Osteocyte (in vitro differentiated cells): ENCODE data around the gene ANKRD34C. TPM values are rescaled to one million over a fixed set of nuclear protein-coding genes. Genes with fewer than 3 reads are reported as not detected.
A peak's percentile ranks its signal among the peaks of the same experiment; 100 is the strongest.

Experiments used
- DNase-seq: peaks from one replicate; pipeline ENCODE4 v3.0.0; 2021; ENCODE audit warnings: mixed read lengths; ENCODE audit not compliant: unreplicated experiment; ENCODE audit errors: extremely low spot score
- H3K27ac Mint-ChIP-seq: one replicate; pipeline ENCODE4 v1.8.0; 2021; ENCODE audit warnings: mild to moderate bottlenecking, mixed read lengths; ENCODE audit not compliant: unreplicated experiment
- H3K27me3 Mint-ChIP-seq: one replicate; pipeline ENCODE4 v1.8.0; 2021; ENCODE audit warnings: mixed read lengths; ENCODE audit not compliant: unreplicated experiment
- H3K36me3 Mint-ChIP-seq: one replicate; pipeline ENCODE4 v1.8.0; 2021; ENCODE audit warnings: mixed read lengths; ENCODE audit not compliant: unreplicated experiment
- H3K4me1 Mint-ChIP-seq: one replicate; pipeline ENCODE4 v1.8.0; 2021; ENCODE audit warnings: mixed read lengths; ENCODE audit not compliant: unreplicated experiment
- H3K4me3 Mint-ChIP-seq: one replicate; pipeline ENCODE4 v1.8.0; 2021; ENCODE audit warnings: mild to moderate bottlenecking, moderate library complexity, mixed read lengths; ENCODE audit not compliant: unreplicated experiment
- H3K9me3 Mint-ChIP-seq: one replicate; pipeline ENCODE4 v1.8.0; 2021; ENCODE audit warnings: mixed read lengths; ENCODE audit not compliant: unreplicated experiment
- total RNA-seq: library from RNA; stranded (reverse); gene quantifications from 2 replicates; pipeline ENCODE4 v1.2.1, GENCODE V29; 2021
- TF ChIP-seq, protein P1 (sequence below): fragments of 200-600 bp; sonication (generic); IDR thresholded peaks from 2 replicates; pipeline ENCODE4 v1.5.0; 2021; ENCODE audit warnings: antibody characterized with exemption, mild to moderate bottlenecking, moderate library complexity

ANKRD34C gene
- total RNA-seq, 1 donor from 2014 or later: 0.08 TPM

DNA sequence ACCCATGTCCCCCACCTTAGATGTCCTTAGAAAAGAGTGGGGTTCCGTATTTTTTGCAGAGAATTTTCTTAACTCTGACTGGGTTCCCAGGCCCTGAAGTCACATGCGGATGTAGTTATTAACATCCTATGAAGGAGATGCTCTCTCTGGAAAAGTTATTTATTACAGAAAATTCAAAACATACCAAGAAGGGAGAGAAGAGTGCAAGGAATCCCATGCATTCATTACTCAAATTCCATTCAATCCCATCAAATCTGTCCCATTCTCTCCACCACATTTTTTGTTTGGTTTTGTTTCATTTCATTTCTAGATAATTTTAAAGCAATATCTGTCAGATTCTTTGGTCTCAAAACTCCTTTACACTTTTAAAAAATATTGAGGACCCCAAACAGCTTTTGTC is 34.3 kb upstream of the ANKRD34C start:
- H3K27me3 Mint-ChIP-seq: peaks cover 34% of the 10 kb centered on the region
- H3K4me1 Mint-ChIP-seq: peaks cover 5% of the 10 kb centered on the region
- no peak overlapping the region for H3K4me3 Mint-ChIP-seq
- H3K9me3 Mint-ChIP-seq: no peaks in the 10 kb centered on the region
- TF ChIP-seq, protein P1, sequence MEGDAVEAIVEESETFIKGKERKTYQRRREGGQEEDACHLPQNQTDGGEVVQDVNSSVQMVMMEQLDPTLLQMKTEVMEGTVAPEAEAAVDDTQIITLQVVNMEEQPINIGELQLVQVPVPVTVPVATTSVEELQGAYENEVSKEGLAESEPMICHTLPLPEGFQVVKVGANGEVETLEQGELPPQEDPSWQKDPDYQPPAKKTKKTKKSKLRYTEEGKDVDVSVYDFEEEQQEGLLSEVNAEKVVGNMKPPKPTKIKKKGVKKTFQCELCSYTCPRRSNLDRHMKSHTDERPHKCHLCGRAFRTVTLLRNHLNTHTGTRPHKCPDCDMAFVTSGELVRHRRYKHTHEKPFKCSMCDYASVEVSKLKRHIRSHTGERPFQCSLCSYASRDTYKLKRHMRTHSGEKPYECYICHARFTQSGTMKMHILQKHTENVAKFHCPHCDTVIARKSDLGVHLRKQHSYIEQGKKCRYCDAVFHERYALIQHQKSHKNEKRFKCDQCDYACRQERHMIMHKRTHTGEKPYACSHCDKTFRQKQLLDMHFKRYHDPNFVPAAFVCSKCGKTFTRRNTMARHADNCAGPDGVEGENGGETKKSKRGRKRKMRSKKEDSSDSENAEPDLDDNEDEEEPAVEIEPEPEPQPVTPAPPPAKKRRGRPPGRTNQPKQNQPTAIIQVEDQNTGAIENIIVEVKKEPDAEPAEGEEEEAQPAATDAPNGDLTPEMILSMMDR: no peak
- no peaks in the 10 kb centered on the region for H3K36me3 Mint-ChIP-seq
- DNase-seq: no peak
- no peak overlapping the region for H3K27ac Mint-ChIP-seq

DNA sequence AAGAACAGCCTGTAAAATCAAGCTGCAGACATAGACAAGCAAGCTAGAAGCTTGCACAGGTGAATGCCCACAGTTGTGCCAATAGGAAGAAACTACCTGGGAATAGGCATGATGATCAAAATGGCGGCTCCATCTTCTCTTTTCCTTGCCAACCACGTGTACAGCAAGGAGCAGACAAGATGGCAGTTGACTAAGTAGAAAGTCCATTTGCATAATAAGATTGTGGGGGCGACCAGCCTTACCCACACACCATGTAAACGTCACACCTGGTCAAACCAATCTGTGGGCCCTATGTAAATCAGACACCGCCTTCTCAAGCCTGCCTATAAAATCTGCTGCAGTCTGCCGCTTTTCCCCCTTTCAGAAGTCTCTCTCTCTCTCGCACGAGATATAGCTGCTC is 25.1 kb upstream of the ANKRD34C start:
- no peak overlapping the region for H3K27ac Mint-ChIP-seq
- no peaks in the 10 kb centered on the region for H3K36me3 Mint-ChIP-seq
- no peak overlapping the region for H3K4me3 Mint-ChIP-seq
- TF ChIP-seq, protein P1: no peak
- H3K4me1 Mint-ChIP-seq: peaks cover 9% of the 10 kb centered on the region
- DNase-seq: peak; percentile 42
- peaks cover 4% of the 10 kb centered on the region for H3K9me3 Mint-ChIP-seq
- H3K27me3 Mint-ChIP-seq: peaks cover 17% of the 10 kb centered on the region

DNA sequence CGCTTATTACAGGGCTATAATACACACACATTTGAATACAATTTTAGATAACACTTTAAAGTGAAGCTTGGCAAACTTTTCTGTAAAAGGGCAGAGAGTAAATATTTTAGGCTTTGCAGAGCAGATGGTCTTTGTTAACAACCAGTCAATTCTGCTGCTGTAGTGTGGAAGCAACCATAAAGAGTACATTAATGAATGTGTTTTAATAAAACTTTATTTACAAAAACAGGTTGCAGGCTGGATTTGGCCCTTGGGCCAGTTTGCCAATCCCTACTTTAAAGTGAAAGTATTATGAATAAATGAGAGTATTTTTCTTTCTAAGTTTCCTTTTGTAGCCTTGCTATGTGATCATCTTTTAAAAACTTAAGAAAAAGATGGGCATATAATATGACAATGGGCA is 20.7 kb upstream of the ANKRD34C start:
- TF ChIP-seq, protein P1: no peak
- no peaks in the 10 kb centered on the region for H3K9me3 Mint-ChIP-seq
- peaks cover 26% of the 10 kb centered on the region for H3K27me3 Mint-ChIP-seq
- H3K36me3 Mint-ChIP-seq: no peaks in the 10 kb centered on the region
- H3K4me1 Mint-ChIP-seq: no peaks in the 10 kb centered on the region
- H3K27ac Mint-ChIP-seq: no peak overlapping the region
- H3K4me3 Mint-ChIP-seq: no peak overlapping the region
- DNase-seq: no peak

DNA sequence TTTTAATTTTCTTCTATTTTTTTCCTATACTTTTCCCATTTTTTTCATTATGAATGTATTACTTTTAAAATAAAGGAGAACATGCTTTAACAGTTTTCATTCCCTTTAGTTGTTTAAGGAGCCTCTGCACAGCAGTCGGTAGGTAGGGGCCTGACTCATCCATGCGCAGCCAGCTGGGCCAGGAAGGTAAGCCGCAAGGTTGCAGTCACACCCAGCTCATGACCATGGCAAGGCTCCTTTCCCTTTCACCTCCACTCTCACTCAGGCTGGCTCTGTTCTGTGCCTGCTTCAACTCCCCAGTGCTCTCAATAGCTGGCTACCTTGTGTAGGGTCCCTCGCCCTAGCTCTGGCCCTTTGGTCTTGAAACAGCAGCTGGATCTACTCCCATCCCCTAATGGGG is 17.4 kb upstream of the ANKRD34C start:
- Mint-ChIP-seq H3K27me3 (peaks cover 44% of the 10 kb centered on the region), H3K27ac (no peak overlapping the region), H3K4me3 (no peak overlapping the region), H3K4me1 (no peaks in the 10 kb centered on the region), H3K36me3 (no peaks in the 10 kb centered on the region), H3K9me3 (no peaks in the 10 kb centered on the region)
- TF ChIP-seq, protein P1: no peak
- no peak for DNase-seq

DNA sequence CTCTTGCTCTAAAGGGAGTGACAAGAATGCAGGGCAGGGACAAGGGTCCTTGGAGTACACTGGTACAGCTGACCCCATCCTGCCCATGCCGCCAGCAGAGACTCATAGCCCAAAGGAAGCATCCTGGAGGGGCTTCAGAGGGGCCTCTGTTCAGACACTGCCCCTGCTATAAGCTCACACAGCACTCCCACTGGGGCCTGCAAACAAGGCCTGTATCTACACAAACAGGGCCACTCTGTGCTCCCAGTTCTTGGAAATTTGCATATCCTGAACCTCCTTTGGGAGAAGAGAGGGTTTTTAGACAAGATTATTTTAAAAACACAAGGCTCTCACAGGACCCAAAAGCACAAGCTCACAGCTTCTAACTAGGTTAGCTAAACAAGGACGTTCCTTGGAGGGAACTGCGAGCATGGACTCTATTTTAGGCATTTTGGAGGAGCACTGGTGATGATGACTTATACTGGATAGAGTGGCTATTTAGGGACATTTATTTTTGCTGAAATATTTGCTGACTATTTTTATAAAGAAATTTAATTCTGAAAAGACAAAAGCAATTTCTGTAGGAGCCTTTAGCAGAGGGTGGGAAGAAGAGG is 16.4 kb upstream of the ANKRD34C start:
- H3K4me3 Mint-ChIP-seq: no peak overlapping the region
- H3K27me3 Mint-ChIP-seq: peaks cover 44% of the 10 kb centered on the region
- DNase-seq: no peak
- no peaks in the 10 kb centered on the region for H3K4me1 Mint-ChIP-seq
- TF ChIP-seq, protein P1: no peak
- H3K27ac Mint-ChIP-seq: no peak overlapping the region
- no peaks in the 10 kb centered on the region for H3K36me3 Mint-ChIP-seq
- no peaks in the 10 kb centered on the region for H3K9me3 Mint-ChIP-seq
